BJ (cell line): ENCODE results near the gene RTBDN. TPM values are rescaled to one million over a fixed set of nuclear protein-coding genes. Genes with fewer than 3 reads are reported as not detected.
"Not testable (repeated sequence)": the region's sequence is repeated elsewhere in the genome, so short reads cannot be mapped to it uniquely, and the experiment has no call there.

ENCODE experiments used
- CTCF ChIA-PET: fragments of 350-600 bp; formaldehyde crosslinking; extraction: SDS; loops from one replicate; lab custom pipeline; 2021; ENCODE audit warnings: antibody characterized with exemption, inconsistent platforms; lab: Yijun Ruan, JAX
- POLR2A ChIA-PET: fragments of 300-600 bp; sonication (Branson Sonifier 250); formaldehyde crosslinking; extraction: SDS; loops from one replicate; lab custom pipeline; 2021; ENCODE audit warnings: antibody characterized with exemption; lab: Charles Lee
- DNase-seq: peaks from one replicate; pipeline ENCODE4 v3.0.0-alpha.2; 2011; ENCODE audit warnings: low read depth
- H3K27me3 ChIP-seq: 2 replicates; pipeline ENCODE4 v1.6.0; 2011; ENCODE audit warnings: low read length; ENCODE audit not compliant: control insufficient read depth, insufficient read depth
- H3K36me3 ChIP-seq: 2 replicates; pipeline ENCODE4 v1.5.1; 2011; ENCODE audit warnings: low read length; ENCODE audit not compliant: control insufficient read depth, insufficient read depth
- H3K4me3 ChIP-seq: 2 replicates; pipeline ENCODE4 v1.5.1; 2011; ENCODE audit warnings: low read depth, mild to moderate bottlenecking, control low read depth, low read length
- polyA plus RNA-seq: library from polyadenylated mRNA; depleted of rRNA; stranded (reverse); fragments of >200 nt; gene quantifications from 2 replicates; pipeline ENCODE4 v1.2.3, GENCODE V29; 2011
- TF ChIP-seq, protein P1 (sequence below): IDR thresholded peaks from 2 replicates; pipeline ENCODE4 v1.5.1; 2011; ENCODE audit warnings: low read depth, mild to moderate bottlenecking, control low read depth, inconsistent platforms, low read length, moderate library complexity; ENCODE audit not compliant: insufficient read depth

Gene RTBDN
- polyA plus RNA-seq, 1 experiment = 0.31 TPM

DNA sequence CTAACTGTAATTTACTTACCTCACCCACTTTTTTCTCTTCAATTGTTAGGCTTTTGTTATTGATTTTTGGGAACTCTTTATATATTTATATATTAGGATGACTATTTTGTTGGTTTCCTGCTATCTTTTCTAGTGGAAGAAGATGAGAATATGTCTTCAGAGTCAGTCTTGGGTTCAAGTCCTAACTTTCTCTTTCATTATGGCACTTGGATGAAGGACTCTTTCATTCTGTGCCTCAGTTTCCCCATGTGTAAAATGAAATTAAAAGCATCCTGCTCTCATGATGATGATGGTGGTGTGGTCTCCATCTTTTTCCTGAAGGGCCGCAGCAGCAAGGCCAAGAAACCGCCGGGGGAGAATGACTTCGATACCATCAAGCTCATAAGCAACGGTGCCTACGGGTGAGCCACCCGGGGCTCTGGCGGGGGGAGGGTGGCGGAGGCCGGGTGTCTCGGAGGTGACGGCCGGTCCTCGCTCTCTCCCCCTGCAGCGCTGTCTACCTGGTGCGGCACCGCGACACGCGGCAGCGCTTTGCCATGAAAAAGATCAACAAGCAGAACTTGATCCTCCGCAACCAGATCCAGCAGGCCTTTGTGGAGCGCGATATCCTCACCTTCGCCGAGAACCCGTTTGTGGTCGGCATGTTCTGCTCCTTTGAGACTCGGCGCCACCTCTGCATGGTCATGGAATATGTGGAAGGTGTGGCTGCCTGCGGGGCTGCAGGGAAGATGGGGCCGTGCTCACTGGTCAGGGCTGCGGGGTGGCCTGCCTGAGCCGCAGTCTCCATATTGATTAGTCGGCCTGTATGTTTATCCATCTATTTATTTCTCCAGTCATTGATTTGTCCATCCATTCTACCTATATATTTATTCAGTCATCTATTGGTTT, 23.9 kb upstream of the RTBDN start:
- CTCF ChIA-PET = interaction anchor here (1.0 to 4.0 kb wide), 3 partner anchors 10 to 101 kb away, joined by 3 to 21 read pairs (median 4); no protein-coding TSS in a partner anchor
- POLR2A ChIA-PET = no interaction called here
- no peak overlapping the region for H3K4me3 ChIP-seq
- TF ChIP-seq, protein P1, sequence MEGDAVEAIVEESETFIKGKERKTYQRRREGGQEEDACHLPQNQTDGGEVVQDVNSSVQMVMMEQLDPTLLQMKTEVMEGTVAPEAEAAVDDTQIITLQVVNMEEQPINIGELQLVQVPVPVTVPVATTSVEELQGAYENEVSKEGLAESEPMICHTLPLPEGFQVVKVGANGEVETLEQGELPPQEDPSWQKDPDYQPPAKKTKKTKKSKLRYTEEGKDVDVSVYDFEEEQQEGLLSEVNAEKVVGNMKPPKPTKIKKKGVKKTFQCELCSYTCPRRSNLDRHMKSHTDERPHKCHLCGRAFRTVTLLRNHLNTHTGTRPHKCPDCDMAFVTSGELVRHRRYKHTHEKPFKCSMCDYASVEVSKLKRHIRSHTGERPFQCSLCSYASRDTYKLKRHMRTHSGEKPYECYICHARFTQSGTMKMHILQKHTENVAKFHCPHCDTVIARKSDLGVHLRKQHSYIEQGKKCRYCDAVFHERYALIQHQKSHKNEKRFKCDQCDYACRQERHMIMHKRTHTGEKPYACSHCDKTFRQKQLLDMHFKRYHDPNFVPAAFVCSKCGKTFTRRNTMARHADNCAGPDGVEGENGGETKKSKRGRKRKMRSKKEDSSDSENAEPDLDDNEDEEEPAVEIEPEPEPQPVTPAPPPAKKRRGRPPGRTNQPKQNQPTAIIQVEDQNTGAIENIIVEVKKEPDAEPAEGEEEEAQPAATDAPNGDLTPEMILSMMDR = no peak
- no peak for DNase-seq
- H3K27me3 ChIP-seq = 0 out of 2 replicates have a peak, but pooled peaks cover under 1% of the 10 kb centered on the region
- H3K36me3 ChIP-seq = no peaks in the 10 kb centered on the region

DNA sequence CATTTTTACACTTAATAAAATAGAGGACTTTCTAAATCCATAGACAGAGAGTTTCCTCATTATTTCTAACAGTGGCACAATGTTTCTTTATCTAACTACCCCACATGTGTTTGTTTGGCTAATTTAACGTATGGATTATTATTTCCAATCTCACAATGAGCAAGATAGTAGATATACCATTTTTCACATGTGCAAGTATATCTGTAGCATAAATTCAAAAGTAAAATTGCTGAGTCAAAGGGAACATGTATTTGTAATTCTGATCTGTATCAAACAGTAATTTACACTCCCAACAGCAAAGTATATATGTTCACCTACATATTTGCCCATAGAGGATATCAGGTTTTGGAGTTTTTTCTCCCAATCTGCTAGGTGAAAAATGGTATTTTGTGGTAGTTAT, 22.3 kb upstream of the RTBDN start:
- TF ChIP-seq, protein P1 = no peak
- CTCF ChIA-PET = interaction anchor here (4.0 kb wide), 1 partner anchor 9 kb away, joined by 21 read pairs; no protein-coding TSS in a partner anchor
- DNase-seq = no peak
- no peaks in the 10 kb centered on the region for H3K27me3 ChIP-seq
- H3K36me3 ChIP-seq = no peaks in the 10 kb centered on the region
- POLR2A ChIA-PET = no interaction called here
- H3K4me3 ChIP-seq = no peak overlapping the region

DNA sequence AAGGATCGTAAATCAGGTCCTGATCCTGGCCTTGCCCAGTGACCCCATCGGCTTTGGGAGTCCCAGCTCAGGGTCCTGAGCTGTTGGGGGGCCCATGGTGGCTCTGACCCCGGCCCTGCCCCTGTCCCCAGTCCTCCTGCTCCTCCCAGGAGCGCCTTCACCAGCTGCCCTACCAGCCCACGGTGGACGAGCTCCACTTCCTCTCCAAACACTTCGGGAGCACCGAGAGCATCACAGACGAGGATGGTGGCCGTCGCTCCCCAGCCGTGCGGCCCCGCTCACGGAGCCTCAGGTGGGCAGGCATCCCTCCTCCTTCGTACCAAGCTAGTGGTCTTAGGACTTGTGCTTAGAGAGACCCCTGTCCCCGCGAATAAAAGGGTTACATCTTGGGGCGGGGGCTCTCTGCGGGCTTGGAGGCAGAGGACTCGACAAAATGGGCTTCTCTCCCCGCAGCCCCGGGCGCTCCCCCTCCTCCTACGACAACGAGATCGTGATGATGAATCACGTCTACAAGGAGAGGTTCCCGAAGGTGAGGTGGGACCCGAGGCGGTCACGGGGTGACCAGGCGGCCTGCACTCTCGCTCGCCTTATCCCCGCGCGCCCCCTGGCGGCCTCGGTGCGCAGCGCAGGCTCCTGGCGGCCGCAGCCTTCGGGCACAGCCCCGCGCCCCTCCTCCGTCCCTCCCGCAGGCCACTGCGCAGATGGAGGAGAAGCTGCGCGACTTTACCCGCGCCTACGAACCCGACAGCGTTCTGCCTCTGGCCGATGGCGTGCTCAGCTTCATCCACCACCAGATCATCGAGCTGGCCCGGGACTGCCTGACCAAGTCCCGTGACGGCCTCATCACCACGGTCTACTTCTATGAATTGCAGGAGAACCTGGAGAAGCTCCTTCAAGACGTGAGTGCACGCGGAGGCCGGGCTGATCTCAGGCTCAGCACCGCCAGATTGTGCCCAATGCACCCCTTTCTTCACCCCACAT, 13.1 kb upstream of the RTBDN start:
- peak overlapping the region; percentile 9; the same call in 1 of the 2 replicates for H3K4me3 ChIP-seq
- CTCF ChIA-PET = interaction anchor here (0.6 to 13.2 kb wide), 66 partner anchors 9 to 295 kb away, joined by 3 to 355 read pairs (median 4); partner anchors contain the start of genes GCDH, HOOK2, JUNB and MAST1
- no peaks in the 10 kb centered on the region for H3K36me3 ChIP-seq
- peaks cover 2% of the 10 kb centered on the region; the same call in 1 of the 2 replicates for H3K27me3 ChIP-seq
- POLR2A ChIA-PET = interaction anchor here (0.6 kb wide), 1 partner anchor 54 kb away, joined by 3 read pairs; no protein-coding TSS in a partner anchor
- peak; percentile 16 for DNase-seq
- TF ChIP-seq, protein P1 = peak; percentile 77

DNA sequence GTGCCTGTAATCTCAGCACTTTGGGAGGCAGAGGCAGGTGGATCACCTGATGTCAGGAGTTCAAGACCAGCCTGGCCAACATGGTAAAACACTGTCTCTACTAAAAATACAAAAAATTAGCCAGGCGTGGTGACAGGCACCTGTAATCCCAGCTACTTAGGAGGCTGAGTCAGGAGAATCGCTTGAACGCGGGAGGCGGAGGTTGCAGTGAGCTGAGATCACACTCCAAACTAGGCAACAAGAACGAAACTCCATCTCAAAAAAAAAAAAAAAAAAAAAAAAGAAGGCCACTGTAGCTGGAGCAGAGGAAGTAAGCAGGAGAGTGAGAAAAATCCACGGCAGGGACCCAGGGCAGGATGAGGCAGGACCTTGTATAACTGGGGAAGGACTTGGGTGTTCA, 12.2 kb upstream of the RTBDN start:
- DNase-seq, H3K27me3 ChIP-seq, H3K4me3 ChIP-seq, POLR2A ChIA-PET, H3K36me3 ChIP-seq: not testable (repeated sequence)
- CTCF ChIA-PET = interaction anchor here (0.6 to 13.2 kb wide), 33 partner anchors 9 to 294 kb away, joined by 3 to 355 read pairs (median 5); partner anchors contain the start of genes HOOK2, MAST1, RNASEH2A and RTBDN

DNA sequence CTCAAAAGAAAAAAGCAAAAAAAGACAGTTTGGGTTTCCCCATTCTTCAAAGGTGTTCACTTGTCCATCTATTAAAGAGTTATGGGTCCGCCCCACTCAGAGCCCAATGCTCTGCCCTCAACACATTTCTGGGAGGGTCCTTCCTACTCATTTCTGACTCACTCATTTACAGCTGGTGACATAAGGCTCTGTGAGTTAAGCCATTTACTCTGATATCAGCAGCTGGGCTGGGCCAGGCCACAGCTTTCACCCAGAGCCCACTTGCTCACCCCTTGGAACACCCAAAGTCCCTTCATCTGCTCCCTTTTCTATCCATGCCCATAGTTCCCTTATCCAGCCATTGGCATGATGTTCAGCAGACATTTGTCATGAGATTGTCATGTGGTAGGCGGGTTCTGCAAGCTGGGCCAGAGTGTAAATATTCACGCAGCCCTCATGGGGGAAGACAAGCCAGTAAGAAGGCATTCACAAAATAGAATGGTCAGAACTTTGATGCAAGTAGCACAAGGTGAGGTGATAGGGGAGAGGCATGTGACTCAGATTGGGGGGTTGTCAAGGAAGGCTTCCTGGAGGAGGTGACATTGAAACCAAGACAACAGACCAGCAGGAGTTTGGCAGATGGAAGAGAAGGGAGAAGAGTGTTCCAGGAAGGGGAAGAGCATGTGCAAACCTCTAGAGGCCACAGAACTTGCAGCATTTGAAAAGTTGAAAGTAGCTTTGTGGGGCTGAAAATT, 9.8 kb upstream of the RTBDN start:
- Histone ChIP-seq H3K27me3 (peaks cover 6% of the 10 kb centered on the region), H3K4me3 (no peak overlapping the region), H3K36me3 (no peaks in the 10 kb centered on the region)
- CTCF ChIA-PET = interaction anchor here (13.2 kb wide), 1 partner anchor 81 kb away, joined by 355 read pairs; no protein-coding TSS in a partner anchor
- TF ChIP-seq, protein P1 = no peak
- POLR2A ChIA-PET = no interaction called here
- no peak for DNase-seq
